Thyroid gland (tissue), 4 donors: ENCODE results near the gene MYH10. TPM values are rescaled to one million over a fixed set of nuclear protein-coding genes. Genes with fewer than 3 reads are reported as not detected.

Experiments used
- DNase-seq, 2 donors: peaks; one replicate each; pipeline ENCODE4 v3.0.0-alpha.2; 2019
- H3K27ac ChIP-seq, 3 donors: fragments of 200-600 bp; sonication (generic); 1 replicate in 2 of 3; 2 replicates in 1 of 3; pipeline ENCODE4 v1.5.1; 2016 to 2019; ENCODE audit warnings: mild to moderate bottlenecking in 1 of 3, moderate library complexity in 1 of 3
- H3K27me3 ChIP-seq: fragments of 200-600 bp; sonication (generic); one replicate; pipeline ENCODE4 v1.5.1; 2019
- H3K36me3 ChIP-seq, 2 donors: fragments of 200-600 bp; sonication (generic); one replicate each; pipeline ENCODE4 v1.5.1; 2016 to 2019
- H3K4me1 ChIP-seq, 2 donors: fragments of 200-600 bp; sonication (generic); one replicate each; pipeline ENCODE4 v1.5.1; 2017 to 2019
- H3K4me3 ChIP-seq, 3 donors: fragments of 200-600 bp; sonication (generic); replicated peaks in 1 of 3; 1 replicate in 2 of 3; 2 replicates in 1 of 3; pipeline ENCODE4 v1.5.1; 2016; ENCODE audit warnings: mild to moderate bottlenecking in 1 of 3
- H3K9me3 ChIP-seq: fragments of 200-600 bp; sonication (generic); one replicate; pipeline ENCODE4 v1.5.1; 2017
- CTCF ChIP-seq, 6 experiments: fragments of 200-600 bp in 3 of 6; fragments of 450-650 bp in 3 of 6; sonication (generic) in 3 of 6; IDR thresholded peaks; one replicate each; pipeline ENCODE4 v1.5.1; 2016 to 2019; ENCODE audit warnings: antibody characterized with exemption in 6 of 6, mild to moderate bottlenecking in 2 of 6, inconsistent platforms in 1 of 6, moderate library complexity in 1 of 6
- POLR2A ChIP-seq, 2 donors: fragments of 450-650 bp; IDR thresholded peaks; one replicate each; pipeline ENCODE4 v1.6.1; 2017; ENCODE audit warnings: antibody characterized with exemption in 2 of 2, mild to moderate bottlenecking in 2 of 2, moderate library complexity in 1 of 2
- WGBS, 2 donors: methylation state at CpG; one replicate each; pipeline ENCODE4 v1.1.5; 2017; 5-methylcytosine and 5-hydroxymethylcytosine counted together
- intact Hi-C: fragments of 100-400 bp; cut with DNase I; formaldehyde crosslinking; loops from one replicate; pipeline ENCODE4 v1.15.1; 2023
- total RNA-seq, 4 donors: library from RNA; depleted of rRNA; stranded (reverse); fragments of >200 nt; gene quantifications; one replicate each; pipeline ENCODE4 v1.2.3, GENCODE V29; 2016

Gene MYH10
- total RNA-seq, 4 donors from 2014 or later = 40.8 to 72.2 (median 44.2) TPM

- intact Hi-C loops = no loop called here
- H3K9me3 ChIP-seq = no peaks in the 10 kb centered on the region
- 76 to 86% methylated on average over 4 of the region's 4 CpGs for WGBS, 2 donors
- peaks cover 9 to 27% of the 10 kb centered on the region in 2 donors for H3K36me3 ChIP-seq
- TF ChIP-seq POLR2A (IDR thresholded peaks at IDR 0.05) (no peak), CTCF (IDR thresholded peaks at IDR 0.05) (no peak)
- no peaks in the 10 kb centered on the region for H3K4me1 ChIP-seq
- no peak overlapping the region for H3K4me3 ChIP-seq
- H3K27me3 ChIP-seq = no peaks in the 10 kb centered on the region
- DNase-seq = no peak
- H3K27ac ChIP-seq = no peak overlapping the region
These were observed 141.6 kb downstream of the MYH10 start for GRCh38 chr17:8488901-8489300.

- H3K9me3 ChIP-seq = no peaks in the 10 kb centered on the region
These were observed 142.0 kb downstream of the MYH10 start for GRCh38 chr17:8488491-8488890.

DNA sequence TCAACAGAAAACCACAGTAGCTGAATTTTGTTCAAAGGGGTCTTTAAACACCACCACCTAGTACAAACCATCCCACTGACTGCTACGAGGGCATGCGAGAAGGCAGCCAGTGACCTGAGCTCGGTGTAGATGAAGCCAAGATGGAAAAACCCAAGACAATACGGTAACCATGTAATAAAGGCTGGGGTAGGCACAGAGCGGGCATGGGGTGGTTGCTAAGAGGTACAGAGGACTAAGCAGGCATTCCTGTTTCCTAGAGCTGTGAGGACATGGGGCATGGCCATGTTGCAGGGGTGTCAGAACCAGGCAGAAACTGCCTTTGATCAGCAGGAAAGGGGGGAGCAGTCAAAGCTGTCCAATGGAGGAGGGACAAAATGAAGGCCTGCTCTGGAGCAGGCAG lies 142.8 kb downstream of the MYH10 start:
- Histone ChIP-seq H3K4me3 (no peak overlapping the region), H3K36me3 (peaks cover 13 to 24% of the 10 kb centered on the region in 2 donors), H3K4me1 (no peaks in the 10 kb centered on the region), H3K9me3 (no peaks in the 10 kb centered on the region), H3K27me3 (no peaks in the 10 kb centered on the region), H3K27ac (no peak overlapping the region)
- no peak for DNase-seq
- 95 to 96% methylated on average over 5 of the region's 5 CpGs for WGBS, 2 donors
- no peak for TF ChIP-seq CTCF (IDR thresholded peaks at IDR 0.05)
- no peak for TF ChIP-seq POLR2A (IDR thresholded peaks at IDR 0.05)
- intact Hi-C loops = no loop called here

More at GRCh38 chr17:8488491-8488890, 142.0 kb downstream of the MYH10 start:
- no peak for DNase-seq
- H3K36me3 ChIP-seq = peaks cover 13 to 26% of the 10 kb centered on the region in 2 donors
- TF ChIP-seq CTCF (IDR thresholded peaks at IDR 0.05) (no peak), POLR2A (IDR thresholded peaks at IDR 0.05) (no peak)
- intact Hi-C loops = no loop called here
- H3K4me3 ChIP-seq = no peak overlapping the region
- no peak overlapping the region for H3K27ac ChIP-seq
- 95 to 96% methylated on average over 6 of the region's 6 CpGs for WGBS, 2 donors
- H3K4me1 ChIP-seq = no peaks in the 10 kb centered on the region
- no peaks in the 10 kb centered on the region for H3K27me3 ChIP-seq

GRCh38 chr17:8487130-8487645 lies 143.3 kb downstream of the MYH10 start:
- DNase-seq = no peak
- no peak for TF ChIP-seq POLR2A (IDR thresholded peaks at IDR 0.05)
- no peak for TF ChIP-seq CTCF (IDR thresholded peaks at IDR 0.05)
- Histone ChIP-seq H3K27ac (no peak overlapping the region), H3K27me3 (no peaks in the 10 kb centered on the region), H3K4me3 (no peak overlapping the region), H3K4me1 (no peaks in the 10 kb centered on the region), H3K9me3 (no peaks in the 10 kb centered on the region), H3K36me3 (peaks cover 13 to 24% of the 10 kb centered on the region in 2 donors)
- WGBS, 2 donors = 88 to 89% methylated on average over 19 of the region's 19 CpGs
- intact Hi-C loops = no loop called here

GRCh38 chr17:8485491-8485890 lies 145.0 kb downstream of the MYH10 start:
- H3K4me3 ChIP-seq = no peak overlapping the region
- no peaks in the 10 kb centered on the region for H3K27me3 ChIP-seq
- TF ChIP-seq POLR2A (IDR thresholded peaks at IDR 0.05) = no peak
- no peak overlapping the region for H3K27ac ChIP-seq
- no peaks in the 10 kb centered on the region for H3K4me1 ChIP-seq
- intact Hi-C loops = no loop called here
- peaks cover 10 to 17% of the 10 kb centered on the region in 2 donors for H3K36me3 ChIP-seq
- WGBS, 2 donors = 98 to 100% methylated on average over 1 of the region's 1 CpG
- H3K9me3 ChIP-seq = no peaks in the 10 kb centered on the region
- no peak for DNase-seq
